Left lobe of liver (tissue), 2 donors: Measurements from ENCODE around the gene SMIM24. TPM values are rescaled to one million over a fixed set of nuclear protein-coding genes. Genes with fewer than 3 reads are reported as not detected.
"Not testable (repeated sequence)": the region's sequence is repeated elsewhere in the genome, so short reads cannot be mapped to it uniquely, and the experiment has no call there.

ENCODE experiments used
- ATAC-seq: fragments of 200-7000 bp; cut with Tn5 transposase; one replicate; pipeline ENCODE4 v1.9.1; 2020; ENCODE audit warnings: mild to moderate bottlenecking, moderate library complexity
- DNase-seq: peaks from one replicate; pipeline ENCODE4 v3.0.0-alpha.2; 2020; ENCODE audit warnings: low spot score
- total RNA-seq: library from RNA; stranded (reverse); gene quantifications from one replicate; pipeline ENCODE4 v1.2.1, GENCODE V29; 2021
- donor health status: DM: no; HTN: no; CAD: no; lungs with moderate emphysema.
- donor health status: DM: no; HTN: yes; CAD: no.

The SMIM24 gene
- total RNA-seq, 1 donor from 2014 or later: 10.8 TPM

DNA sequence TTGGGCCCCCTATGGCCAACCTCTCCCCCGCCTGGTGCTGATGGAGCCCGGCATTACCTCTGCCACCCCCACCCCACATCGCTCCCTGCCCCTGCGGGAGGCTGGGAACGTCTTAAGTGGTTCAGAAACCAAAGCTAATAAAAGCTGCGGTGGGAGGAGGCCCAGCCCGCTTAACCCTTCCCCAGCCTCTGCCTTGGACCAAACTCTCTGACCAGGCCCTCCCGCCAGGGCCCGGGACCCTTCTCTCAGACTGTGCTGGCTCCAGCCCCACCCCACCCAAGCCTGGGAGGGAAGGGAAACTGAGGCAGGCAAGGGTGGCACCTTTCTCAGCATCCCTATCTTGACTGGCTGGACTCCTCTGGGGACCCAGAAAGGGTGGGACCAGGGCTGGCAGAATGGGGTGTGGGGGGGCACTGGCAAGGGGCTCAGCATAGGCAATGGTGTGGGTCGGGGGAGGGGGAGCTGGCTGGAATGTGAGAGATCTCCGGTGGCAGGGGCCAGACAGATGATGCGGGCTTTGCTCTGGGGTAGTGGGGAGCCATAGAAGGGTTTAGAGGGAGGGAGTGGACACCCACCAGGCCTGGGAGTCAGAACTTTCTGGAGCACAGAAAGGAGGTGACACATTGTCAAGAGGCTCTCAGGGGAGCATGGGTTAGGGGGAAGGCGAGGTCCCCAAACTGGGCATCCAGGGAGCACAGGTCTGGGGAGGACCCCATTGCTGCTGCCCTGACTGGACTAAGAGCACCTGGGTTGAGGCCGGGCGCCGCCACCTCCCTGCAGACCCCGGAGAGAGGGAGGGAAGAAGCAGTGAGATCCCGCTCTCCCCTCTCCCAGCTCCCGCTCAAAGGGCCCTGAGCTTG lies 21.9 kb downstream of the SMIM24 start:
- no peak for DNase-seq
- peak; percentile 1 for ATAC-seq

DNA sequence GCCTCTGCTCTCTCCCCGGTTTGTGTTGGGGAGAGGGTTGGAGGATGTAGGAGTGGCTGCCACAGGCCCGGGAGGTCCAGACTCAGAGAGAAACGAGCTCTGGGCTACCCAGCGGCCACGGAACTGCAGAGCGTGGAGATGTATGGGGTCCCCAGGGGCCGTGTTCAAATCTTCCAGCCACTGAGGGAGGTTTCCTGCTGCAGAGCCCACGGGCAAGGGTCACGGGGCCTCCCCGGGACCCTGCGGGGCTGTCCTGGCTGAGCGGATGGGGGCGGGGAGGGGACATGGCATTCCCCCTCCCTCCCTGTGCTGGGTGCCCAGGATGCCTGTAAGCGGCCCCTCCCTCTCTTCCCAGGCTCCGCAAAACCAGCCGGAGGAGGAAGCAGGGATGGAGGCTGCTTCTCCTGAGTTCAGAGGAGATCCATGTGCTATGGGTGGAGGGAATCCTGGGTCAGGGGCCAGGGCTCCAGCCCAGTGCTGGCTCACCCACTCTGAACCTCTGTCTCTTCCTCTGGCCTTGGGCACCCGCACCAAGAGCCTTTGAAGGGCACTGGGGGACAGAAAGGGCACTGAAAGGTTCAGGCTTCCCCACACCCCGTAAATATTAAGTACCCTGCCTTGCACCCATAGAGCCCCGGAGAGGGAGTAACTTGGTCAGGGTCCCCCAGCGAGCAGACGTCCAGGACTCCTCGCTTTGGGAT lies 22.6 kb downstream of the SMIM24 start:
- DNase-seq (no peak), ATAC-seq (peak; percentile 5)

DNA sequence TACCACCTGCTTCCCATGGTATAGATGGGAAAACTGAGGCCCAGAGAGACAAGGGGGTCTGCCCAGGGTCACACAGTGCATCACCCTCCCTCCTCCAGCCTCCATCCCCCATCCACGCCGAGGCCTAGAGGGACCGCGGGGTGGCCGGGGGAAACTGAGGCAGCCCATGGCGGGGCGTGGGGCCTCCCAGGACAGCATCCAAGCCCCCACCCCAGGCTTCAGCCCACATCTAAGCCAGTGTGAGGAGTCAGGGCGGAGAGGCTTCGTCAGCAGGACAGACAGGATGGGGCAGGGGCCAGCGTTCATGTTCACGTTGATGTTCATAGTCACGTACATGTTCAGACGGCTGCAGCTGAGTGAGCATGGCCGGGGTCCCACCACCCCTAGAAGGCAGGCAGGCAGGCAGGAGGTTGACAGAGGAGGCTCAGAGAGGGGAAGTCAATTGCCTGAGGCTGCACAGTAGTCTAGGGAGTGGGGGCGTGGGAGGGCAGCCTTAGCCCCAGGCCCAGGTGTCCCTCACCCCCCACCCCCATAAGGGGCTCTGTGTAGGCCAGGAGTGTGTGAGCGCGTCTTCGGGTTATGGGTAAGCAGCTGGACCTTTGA lies 23.3 kb downstream of the SMIM24 start:
- DNase-seq (no peak), ATAC-seq (no peak)

DNA sequence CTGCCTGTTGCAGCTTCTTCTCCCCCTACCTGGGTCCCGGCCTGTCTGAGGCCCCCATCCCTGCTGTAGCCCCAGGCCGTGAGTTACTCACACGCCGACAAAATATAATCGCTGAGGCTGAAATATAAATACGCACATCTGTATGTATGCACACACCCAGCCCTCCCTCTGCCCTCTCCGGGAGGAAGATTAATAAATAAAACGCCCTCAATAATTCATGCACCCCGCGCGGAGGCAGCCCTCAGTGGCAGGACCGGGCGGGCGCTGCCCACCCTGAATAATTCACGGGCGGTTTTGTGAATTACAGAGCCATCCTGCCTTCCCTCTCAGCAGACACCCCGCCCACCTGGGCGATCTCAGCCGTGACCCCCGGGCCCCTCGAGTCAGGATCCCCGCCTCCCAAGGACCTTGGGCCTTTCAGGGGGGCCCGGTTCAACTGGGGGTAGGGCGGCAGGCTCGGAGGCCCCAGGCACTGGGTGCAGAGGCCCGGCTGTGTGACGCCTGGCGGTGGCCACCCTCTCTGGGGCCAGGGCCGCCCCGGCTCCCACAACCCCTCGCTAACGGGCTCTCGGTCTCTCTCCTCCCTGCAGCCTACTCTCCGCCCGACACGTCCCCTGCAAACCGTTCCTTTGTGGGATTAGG lies 24.2 kb downstream of the SMIM24 start:
- ATAC-seq (no peak), DNase-seq (no peak)

DNA sequence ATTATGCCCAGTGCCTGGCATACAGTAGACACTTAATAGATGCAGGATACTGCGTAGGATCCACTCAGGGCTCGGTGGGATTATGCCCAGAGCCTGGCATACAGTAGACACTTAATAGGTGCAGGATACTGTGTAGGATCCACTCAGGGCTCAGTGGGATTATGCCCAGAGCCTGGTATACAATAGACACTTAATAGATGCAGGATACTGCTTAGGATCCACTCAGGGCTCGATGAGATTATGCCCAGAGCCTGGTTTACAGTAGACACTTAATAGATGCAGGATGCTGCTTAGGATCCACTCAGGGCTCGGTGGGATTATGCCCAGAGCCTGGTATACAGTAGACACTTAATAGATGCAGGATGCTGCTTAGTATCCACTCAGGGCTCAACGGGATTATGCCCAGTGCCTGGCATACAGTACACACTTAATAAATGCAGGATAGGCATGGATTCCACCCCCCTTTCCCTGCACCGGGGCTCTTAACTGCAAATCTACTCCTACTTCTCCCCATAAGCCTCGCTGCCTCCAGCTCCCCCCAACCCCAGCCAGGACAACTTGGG lies 24.9 kb downstream of the SMIM24 start:
- DNase-seq: no peak

DNA sequence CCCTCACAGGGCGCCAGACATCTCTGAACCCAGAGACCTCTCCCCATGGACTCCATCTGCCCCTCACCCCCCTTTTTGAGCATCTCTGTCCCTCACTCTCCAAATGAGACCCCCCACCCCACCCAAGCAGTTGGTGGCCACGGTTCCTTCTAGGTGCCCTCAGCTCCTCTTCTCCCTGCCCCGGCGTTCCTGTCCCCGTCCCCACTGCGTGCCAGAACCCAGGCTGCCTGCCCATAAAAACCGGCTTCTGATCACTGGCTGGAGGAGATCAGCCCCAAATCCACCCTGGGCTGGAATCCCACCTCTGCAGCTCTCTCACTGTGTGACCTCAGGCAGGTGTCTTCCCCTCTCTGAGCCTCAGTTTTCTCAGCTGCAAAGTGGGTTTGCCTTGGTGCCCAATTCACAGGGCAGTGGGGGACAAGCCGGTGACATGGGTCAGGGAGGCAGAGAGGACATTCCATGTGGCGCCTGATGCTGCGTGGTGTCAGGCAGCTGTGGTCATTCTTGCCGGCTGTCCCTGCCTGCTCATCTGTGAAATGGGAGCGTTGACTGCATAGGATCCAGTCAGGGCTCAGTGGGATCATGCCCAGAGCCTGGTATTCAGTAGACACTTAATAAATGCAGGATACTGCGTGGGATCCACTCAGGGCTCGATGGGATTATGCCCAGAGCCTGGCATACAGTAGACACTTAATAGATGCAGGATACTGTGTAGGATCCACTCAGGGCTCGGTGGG lies 25.5 kb downstream of the SMIM24 start:
- no peak for ATAC-seq

More for the DNA sequence above, 24.9 kb downstream of the SMIM24 start:
- no peak for ATAC-seq

DNA sequence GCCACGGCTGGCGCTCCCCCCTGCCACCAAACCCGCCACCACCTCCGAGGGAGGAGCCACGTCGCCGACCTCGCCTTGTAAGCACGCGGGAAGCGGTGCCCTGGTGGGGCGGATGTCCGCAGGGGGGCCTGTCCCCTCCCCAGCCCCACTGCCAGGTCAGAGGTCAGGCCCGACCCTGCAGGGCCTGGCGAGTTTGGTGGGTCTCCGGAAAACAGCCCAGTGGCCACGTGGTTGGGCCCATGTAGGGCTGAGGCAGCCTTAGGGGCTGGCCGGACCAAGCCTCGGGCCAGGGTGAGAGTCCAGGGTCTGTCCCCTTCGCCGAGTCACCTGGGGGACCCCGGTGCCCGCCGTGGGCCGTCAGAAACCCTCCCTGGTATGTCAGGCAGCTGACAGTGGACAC lies 26.5 kb downstream of the SMIM24 start:
- no peak for ATAC-seq
- no peak for DNase-seq

More for the DNA sequence above, 25.5 kb downstream of the SMIM24 start:
- DNase-seq: no peak

DNA sequence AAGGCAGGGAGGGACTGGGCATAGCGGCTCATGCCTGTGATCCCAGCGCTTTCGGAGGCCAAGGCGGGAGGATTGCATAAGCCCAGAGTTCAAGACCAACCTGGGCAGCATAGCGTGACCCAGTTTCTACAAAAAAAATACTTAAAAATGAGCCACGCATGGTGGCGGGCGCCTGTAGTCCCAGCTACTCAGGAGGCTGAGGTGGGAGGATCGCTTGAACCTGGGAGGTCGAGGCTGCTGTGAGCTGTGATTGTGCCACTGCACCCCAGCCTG lies 27.4 kb downstream of the SMIM24 start:
- not testable (repeated sequence) for ATAC-seq, DNase-seq

DNA sequence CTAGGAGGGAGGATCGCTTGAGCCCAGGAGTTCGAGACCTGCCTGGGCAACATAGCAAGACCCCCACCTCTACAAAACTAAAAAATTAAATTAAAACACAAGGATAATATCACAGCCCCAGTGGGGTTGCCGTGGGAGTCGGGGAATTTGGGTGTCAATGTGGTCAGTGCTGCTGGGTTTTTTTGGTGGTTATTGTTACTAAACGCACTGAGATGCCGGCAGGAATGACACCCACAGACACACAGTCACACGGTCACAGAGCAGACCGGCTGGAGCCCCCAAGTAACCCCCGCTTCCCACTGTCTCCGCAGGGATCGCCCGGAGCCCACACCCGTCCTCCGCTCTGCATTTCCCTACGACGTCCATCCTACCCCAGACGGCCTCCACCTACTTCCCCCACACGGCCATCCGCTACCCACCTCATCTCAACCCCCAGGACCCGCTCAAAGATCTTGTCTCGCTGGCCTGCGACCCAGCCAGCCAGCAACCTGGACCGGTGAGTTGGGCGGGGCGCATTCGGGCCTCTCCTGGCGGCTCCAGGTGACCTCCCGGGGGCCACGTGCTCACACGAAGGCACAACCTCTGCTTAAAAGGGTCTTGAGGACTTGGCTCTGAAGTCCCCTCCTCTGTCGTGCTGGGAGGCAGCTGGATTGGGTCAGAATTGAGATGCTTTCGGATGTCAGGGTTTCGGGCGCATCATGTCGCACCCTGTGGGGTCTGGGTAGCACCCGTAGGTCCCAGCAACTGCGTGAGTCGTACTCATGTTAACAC lies 28.0 kb downstream of the SMIM24 start:
- DNase-seq: no peak
- ATAC-seq: no peak

DNA sequence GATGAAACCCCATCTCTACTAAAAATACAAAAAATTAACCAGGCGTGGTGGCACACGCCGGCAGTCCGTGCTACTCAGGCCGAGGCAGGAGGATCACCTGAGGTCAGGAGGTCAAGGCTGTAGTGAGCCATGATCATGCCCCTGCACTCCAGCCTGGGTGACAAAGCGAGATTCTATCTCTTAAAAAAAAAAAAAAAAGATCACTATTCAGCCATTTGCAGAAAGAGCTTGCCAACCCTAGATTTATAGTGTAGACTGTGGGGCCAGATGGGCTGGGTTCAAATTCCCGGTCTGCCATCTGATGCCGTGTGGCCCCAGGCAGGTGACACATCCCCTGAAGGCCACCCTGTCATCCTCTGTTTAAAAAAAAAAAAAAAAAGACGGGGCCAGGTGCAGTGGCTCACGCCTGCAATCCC lies 28.9 kb downstream of the SMIM24 start:
- ATAC-seq (peak; percentile 54), DNase-seq (peak; percentile 58)

DNA sequence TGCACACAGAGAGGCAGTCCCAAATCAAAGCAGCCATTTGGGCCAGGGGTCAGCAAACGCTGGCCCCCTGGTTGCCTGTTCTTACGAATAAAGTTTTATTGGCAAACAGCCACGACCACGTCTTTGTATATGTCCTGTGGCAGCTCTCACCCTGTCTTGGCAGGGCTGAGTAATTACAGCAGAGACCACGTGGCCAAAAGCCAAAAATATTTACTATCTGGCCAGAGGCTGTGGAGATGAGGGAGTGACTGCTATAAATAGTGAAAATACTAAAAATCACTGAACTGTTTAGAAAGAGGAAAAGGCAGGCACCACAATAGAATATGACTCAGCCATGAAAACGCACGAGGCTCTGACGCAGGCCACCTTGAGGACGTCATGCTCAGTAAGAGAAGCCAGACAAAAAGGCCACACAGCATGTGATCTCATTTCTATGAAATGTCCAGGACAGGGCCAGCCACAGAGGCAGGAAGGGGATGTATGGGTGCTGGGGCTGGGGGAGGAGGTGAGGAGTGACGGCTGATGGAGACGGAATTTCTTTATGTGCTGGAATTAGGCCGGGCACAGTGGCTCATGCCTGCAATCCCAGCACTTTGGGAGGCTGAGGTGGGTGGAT lies 29.4 kb downstream of the SMIM24 start:
- ATAC-seq (peak; percentile 32), DNase-seq (no peak)

DNA sequence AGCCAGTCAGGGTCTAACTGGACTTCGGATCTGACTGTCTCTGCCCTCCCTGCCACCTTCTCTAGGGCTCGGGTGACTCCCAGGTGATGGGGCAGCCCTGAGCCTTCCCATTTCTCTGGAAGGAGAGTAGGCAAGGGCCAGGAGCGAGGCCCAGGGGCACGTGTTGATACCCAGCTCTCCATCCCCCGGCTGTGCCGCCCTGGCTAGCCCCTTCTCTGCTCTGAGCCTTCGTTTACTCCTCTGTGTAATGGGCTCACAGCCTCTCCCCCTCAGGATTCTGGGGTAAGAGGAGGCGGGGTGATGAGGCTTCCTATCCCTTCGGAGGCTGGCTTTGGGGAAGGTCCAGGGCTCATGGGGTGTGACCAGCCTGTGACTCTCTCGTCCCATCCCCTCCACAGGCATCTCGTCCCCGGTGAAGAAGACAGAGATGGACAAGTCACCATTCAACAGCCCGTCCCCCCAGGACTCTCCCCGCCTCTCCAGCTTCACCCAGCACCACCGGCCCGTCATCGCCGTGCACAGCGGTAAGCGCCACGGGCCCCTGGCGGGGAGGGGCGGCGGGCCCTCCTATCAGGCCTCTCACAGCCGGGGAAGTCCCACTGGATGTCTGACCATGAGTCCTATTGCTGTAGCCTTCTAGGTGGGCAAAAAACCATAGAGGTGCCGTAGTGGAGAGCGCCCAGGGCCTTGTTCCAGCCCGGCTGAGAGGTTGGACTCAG lies 31.6 kb downstream of the SMIM24 start:
- no peak for ATAC-seq
- DNase-seq: no peak

DNA sequence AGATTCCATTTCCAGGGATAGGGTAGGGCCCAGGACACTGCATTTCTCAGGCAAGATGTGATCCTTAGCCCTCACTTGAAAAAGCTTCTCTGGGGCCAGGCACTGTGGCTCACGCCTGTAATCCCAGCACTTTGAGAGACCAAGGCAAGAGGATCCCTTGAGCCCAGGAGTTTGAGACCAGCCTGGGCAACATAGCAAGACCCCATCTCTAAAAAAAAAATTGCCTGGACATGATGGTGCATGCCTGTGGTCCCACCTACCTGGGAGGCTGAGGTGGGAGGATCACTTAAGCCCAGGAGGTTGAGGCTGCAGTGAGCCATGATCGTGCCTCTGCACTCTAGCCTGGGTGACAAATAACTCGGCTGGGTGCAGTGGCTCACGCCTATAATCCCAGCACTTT lies 33.7 kb downstream of the SMIM24 start:
- ATAC-seq: not testable (repeated sequence)

DNA sequence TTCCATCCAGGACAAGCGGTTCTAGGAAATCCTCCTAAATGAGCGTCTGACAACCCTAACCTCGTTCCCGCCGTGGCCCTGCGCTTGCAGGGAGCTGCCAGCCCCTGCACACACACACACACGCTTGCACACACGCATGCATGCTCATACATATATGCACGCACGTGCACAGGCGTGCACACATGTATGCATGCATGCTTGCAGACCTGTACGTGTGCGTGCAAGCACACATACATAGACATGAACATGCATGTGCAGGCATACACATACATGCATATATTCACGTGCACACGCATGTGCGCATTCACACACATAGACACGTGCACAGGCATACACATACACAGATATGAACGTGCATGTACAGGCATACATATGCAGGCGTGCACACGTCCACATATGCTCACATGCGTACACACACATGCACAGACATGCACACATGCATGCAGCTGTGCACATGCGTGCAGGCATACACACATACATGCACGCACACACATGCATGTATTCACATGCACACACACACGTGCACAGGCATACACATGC lies 35.6 kb downstream of the SMIM24 start:
- DNase-seq: no peak
- ATAC-seq: no peak

More for the DNA sequence above, 33.7 kb downstream of the SMIM24 start:
- DNase-seq: not testable (repeated sequence)

DNA sequence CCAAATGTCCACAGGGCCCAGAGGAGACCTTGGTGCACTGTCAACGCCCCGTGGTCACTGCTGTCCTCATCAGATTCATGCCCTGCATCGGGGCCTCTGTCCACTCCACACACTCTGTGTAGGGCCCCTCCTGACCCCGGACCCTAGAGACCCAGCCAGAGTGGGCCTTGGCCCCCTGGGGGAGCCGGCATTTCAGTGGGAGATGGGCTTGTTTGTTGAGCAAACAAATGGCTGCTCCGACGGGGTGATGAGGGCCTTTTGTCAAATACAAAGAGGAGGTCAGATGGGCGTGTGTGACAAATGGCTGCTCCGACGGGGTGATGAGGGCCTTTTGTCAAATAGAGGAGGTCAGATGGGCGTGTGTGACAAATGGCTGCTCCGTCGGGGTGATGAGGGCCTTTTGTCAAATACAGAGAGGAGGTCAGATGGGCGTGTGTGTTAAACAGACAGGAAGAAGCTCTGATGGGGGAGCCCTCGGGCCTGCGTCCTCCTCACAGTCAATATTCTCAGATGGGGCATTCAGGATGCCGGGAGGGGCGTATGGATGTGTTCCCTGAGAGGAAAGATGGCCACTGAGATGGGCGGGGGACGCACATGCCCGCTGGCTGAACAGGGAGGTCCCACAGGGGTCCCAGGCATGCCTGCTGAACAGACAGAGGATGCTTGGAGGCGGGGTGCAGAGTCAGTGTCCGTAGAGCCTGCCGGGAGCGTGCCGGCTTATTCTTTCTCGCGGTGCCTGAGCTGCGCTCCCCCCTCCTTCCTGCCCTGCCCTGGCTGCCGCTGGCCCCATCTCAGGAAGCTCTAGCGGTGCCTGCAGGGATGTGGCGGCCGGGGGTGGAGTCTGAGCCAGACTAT lies 36.3 kb downstream of the SMIM24 start:
- ATAC-seq: peak; percentile 50
- DNase-seq: no peak

DNA sequence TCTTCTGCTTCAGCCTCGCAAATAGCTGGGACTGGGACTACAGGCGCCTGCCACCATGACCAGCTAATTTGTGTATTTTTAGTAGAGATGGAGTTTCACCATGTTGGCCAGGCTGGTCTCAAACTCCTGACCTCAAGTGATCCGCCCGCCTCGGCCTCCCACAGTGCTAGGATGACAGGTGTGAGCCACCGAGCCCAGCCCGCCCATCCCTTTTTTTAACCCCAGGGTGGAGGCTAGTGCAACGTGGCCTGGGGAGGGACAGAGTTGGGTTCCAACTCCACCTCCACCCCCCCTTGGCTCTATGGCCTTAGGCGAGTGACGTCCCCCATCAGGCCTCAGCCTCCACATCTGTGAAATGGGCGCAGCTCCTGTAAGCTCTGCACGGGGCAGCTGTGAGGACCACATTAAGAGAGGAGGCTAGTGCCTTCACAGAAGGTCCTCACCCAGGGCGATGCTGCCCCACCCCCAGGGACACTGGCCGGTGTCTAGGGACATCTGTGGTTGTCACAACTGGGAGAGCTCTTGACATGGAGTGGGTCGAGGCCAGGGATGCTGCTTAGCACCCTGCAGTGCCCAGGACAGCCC lies 37.7 kb downstream of the SMIM24 start:
- ATAC-seq: no peak
- DNase-seq: no peak

DNA sequence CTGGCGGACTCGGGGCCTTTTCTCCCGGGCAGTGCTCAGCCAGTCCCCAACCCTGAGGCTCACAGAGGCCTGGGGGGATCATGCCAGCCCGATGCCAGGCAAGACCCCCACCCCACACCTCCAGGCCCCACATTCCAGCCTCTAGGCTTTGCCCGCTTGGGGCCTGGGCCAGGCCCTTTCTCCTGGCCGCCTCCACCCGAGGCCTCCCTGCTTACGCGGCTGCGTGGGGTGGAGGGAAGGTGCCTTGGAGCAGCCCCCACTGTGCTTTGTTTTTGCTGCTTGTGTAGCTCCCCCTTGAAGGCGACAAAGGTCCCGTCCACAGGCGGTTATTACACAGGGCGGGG lies 38.4 kb downstream of the SMIM24 start:
- DNase-seq: no peak

More for the DNA sequence above, 38.4 kb downstream of the SMIM24 start:
- ATAC-seq: no peak
